GM12878 (cell line): ENCODE measurements around the gene TRAF5. TPM values are rescaled to one million over a fixed set of nuclear protein-coding genes. Genes with fewer than 3 reads are reported as not detected.
A peak's percentile ranks its signal among the peaks of the same experiment; 100 is the strongest.

Source experiments
- ATAC-seq: fragments of 200-7000 bp; cut with Tn5 transposase; 3 replicates; pipeline ENCODE4 v1.9.1; 2020; ENCODE audit warnings: mild to moderate bottlenecking, moderate library complexity
- BruUV-seq: library from RNA; stranded (reverse); fragments of 400-500 nt; replicated peaks from 2 replicates; lab custom pipeline; 2021; lab: Mats Ljungman, UMichigan
- CTCF ChIA-PET: fragments of 300-600 bp; sonication (Branson Sonifier 250); formaldehyde crosslinking; extraction: SDS; loops from one replicate; lab custom pipeline; 2021; ENCODE audit warnings: inconsistent platforms; lab: Yijun Ruan, JAX
- POLR2A ChIA-PET: fragments of 350-600 bp; formaldehyde crosslinking; extraction: SDS; loops from one replicate; lab custom pipeline; 2021; ENCODE audit warnings: inconsistent platforms; lab: Charles Lee
- RAD21 ChIA-PET: fragments of 300-600 bp; sonication (Branson Sonifier 250); formaldehyde crosslinking; loops from one replicate; lab custom pipeline; 2023; ENCODE audit warnings: antibody characterized with exemption; ENCODE audit not compliant: unreplicated experiment; lab: Charles Lee
- SMC1A ChIA-PET: fragments of 300-600 bp; sonication (Branson Sonifier 250); formaldehyde crosslinking; loops from one replicate; lab custom pipeline; 2023; ENCODE audit not compliant: unreplicated experiment, uncharacterized antibody; lab: Charles Lee
- DNase-seq: peaks from one replicate; pipeline ENCODE4 v3.0.0-alpha.2; 2011; ENCODE audit warnings: low read depth, low spot score
- FAIRE-seq: peaks from 3 replicates; lab custom pipeline; 2011; peaks lifted over from hg19 to GRCh38; lab: Jason Lieb, UNC
- H2AFZ ChIP-seq: 2 replicates; pipeline ENCODE4 v1.6.0; 2011; ENCODE audit warnings: low read depth, low read length, control low read depth; ENCODE audit not compliant: control insufficient read depth
- H3K27ac ChIP-seq: 2 replicates; pipeline ENCODE4 v1.5.1; 2011; ENCODE audit warnings: control low read depth; ENCODE audit not compliant: control insufficient read depth, insufficient read depth
- H3K27me3 ChIP-seq, 2 experiments: replicated peaks in 1 of 2; 2 replicates each; pipeline versions ENCODE4 v1.6.0 to v1.6.1; 2011; ENCODE audit warnings: low read length in 1 of 2; ENCODE audit not compliant: control insufficient read depth in 2 of 2, insufficient read depth in 2 of 2
- H3K36me3 ChIP-seq, 2 experiments: 2 replicates each; pipeline ENCODE4 v1.5.1; 2011; ENCODE audit warnings: low read length in 1 of 2; ENCODE audit not compliant: control insufficient read depth in 2 of 2, insufficient read depth in 2 of 2
- H3K4me1 ChIP-seq: 2 replicates; pipeline ENCODE4 v1.6.1; 2011; ENCODE audit warnings: mild to moderate bottlenecking, low read length, moderate library complexity, mixed read lengths; ENCODE audit not compliant: control insufficient read depth, insufficient read depth
- H3K4me2 ChIP-seq: 2 replicates; pipeline ENCODE4 v1.6.0; 2011; ENCODE audit warnings: control low read depth; ENCODE audit not compliant: control insufficient read depth, insufficient read depth
- H3K4me3 ChIP-seq: fragments of 200-600 bp; sonication (generic); 2 replicates; pipeline ENCODE4 v1.5.1; 2016
- H3K79me2 ChIP-seq: 2 replicates; pipeline ENCODE4 v1.6.0; 2011; ENCODE audit warnings: low read length; ENCODE audit not compliant: control insufficient read depth, insufficient read depth
- H3K9ac ChIP-seq: 2 replicates; pipeline ENCODE4 v1.8.0; 2011; ENCODE audit warnings: low read length, control low read depth, mixed read lengths; ENCODE audit not compliant: control insufficient read depth, insufficient read depth
- H3K9me3 ChIP-seq: replicated peaks from 3 replicates; pipeline ENCODE4 v1.5.1; 2011; ENCODE audit warnings: mild to moderate bottlenecking, low read length; ENCODE audit not compliant: control insufficient read depth, insufficient read depth
- H4K20me1 ChIP-seq: 2 replicates; pipeline ENCODE4 v1.6.0; 2011; ENCODE audit not compliant: control insufficient read depth, insufficient read depth
- CEBPB ChIP-seq, 2 experiments: fragments of 150-350 bp in 1 of 2; IDR thresholded peaks; 2 replicates each; pipeline ENCODE4 v1.6.1; 2012 to 2014; ENCODE audit warnings: low read depth in 2 of 2, low read length in 2 of 2, borderline replicate concordance in 1 of 2, inconsistent platforms in 1 of 2
- CUX1 ChIP-seq: IDR thresholded peaks from 2 replicates; pipeline ENCODE4 v1.6.1; 2012; ENCODE audit warnings: improper control_type of control experiment, low read depth, low read length; ENCODE audit not compliant: insufficient replicate concordance
- GABPA ChIP-seq: IDR thresholded peaks from 2 replicates; pipeline ENCODE4 v1.6.1; 2014; ENCODE audit warnings: antibody characterized with exemption, low read depth, mild to moderate bottlenecking, inconsistent platforms
- IKZF1 ChIP-seq: fragments of 450-650 bp; conservative IDR thresholded peaks from 2 replicates; pipeline ENCODE4 v1.6.1; 2017; ENCODE audit warnings: antibody characterized with exemption, mild to moderate bottlenecking
- JUND ChIP-seq: IDR thresholded peaks from 2 replicates; pipeline ENCODE4 v1.6.1; 2012; ENCODE audit warnings: low read depth, mild to moderate bottlenecking, low read length, improper control_type of control experiment, moderate library complexity
- NFXL1 ChIP-seq: fragments of 450-650 bp; IDR thresholded peaks from 2 replicates; pipeline ENCODE4 v1.6.1; 2017; ENCODE audit warnings: antibody characterized with exemption, mild to moderate bottlenecking, borderline replicate concordance
- NKRF ChIP-seq: fragments of 450-650 bp; conservative IDR thresholded peaks from 2 replicates; pipeline ENCODE4 v1.6.1; 2017; ENCODE audit warnings: mild to moderate bottlenecking, moderate library complexity
- PML ChIP-seq: IDR thresholded peaks from 2 replicates; pipeline ENCODE4 v1.6.1; 2012; ENCODE audit warnings: low read length, inconsistent platforms
- POLR2AphosphoS2 ChIP-seq: IDR thresholded peaks from 2 replicates; pipeline ENCODE4 v1.6.1; 2011; ENCODE audit warnings: low read depth, mild to moderate bottlenecking, low read length, improper control_type of control experiment, moderate library complexity
- SMAD1 ChIP-seq: fragments of 450-650 bp; IDR thresholded peaks from 2 replicates; pipeline ENCODE4 v1.6.1; 2018; ENCODE audit warnings: mild to moderate bottlenecking, low read depth; ENCODE audit not compliant: partially characterized antibody
- SREBF1 ChIP-seq: IDR thresholded peaks from 2 replicates; pipeline ENCODE4 v1.6.1; 2012; ENCODE audit warnings: mild to moderate bottlenecking, low read length
- STAT3 ChIP-seq: IDR thresholded peaks from 2 replicates; pipeline ENCODE4 v1.6.1; 2011; ENCODE audit warnings: low read depth, low read length, improper control_type of control experiment
- TARDBP ChIP-seq: IDR thresholded peaks from 2 replicates; pipeline ENCODE4 v1.6.1; 2016; ENCODE audit warnings: borderline replicate concordance
- USF1 ChIP-seq: IDR thresholded peaks from 2 replicates; pipeline ENCODE4 v1.6.1; 2011; ENCODE audit warnings: borderline replicate concordance, low read depth, mild to moderate bottlenecking, moderate library complexity, mixed read lengths, low read length; ENCODE audit not compliant: insufficient read depth; ENCODE audit errors: extremely low read length
- ZBED1 ChIP-seq: IDR thresholded peaks from 2 replicates; pipeline ENCODE4 v1.6.1; 2016; ENCODE audit warnings: borderline replicate concordance
- ZNF207 ChIP-seq: fragments of 450-650 bp; IDR thresholded peaks from 2 replicates; pipeline ENCODE4 v1.6.1; 2014; ENCODE audit warnings: antibody characterized with exemption, mild to moderate bottlenecking, borderline replicate concordance
- WGBS: methylation state at CpG from one replicate; pipeline ENCODE4 v1.1.6; 2016; ENCODE audit warnings: low lambda C conversion rate; ENCODE audit not compliant: insufficient replicate concordance, insufficient coverage; ENCODE audit errors: missing lambda C conversion rate; 5-methylcytosine and 5-hydroxymethylcytosine counted together
- in situ Hi-C: fragments of 300-500 bp; cut with MboI; formaldehyde crosslinking; loops from 9 replicates; pipeline ENCODE4 v1.14.3; 2018; ENCODE audit warnings: mixed read lengths
- intact Hi-C: fragments of 100-400 bp; cut with micrococcal nuclease; formaldehyde crosslinking; loops from one replicate; pipeline ENCODE4 v1.14.2; 2022; ENCODE audit not compliant: unreplicated experiment
- polyA plus RNA-seq, 11 experiments: library from polyadenylated mRNA; depleted of rRNA in 4 of 11; unstranded in 6 of 11; stranded (reverse) in 5 of 11; fragments of >200 nt; fragmentation: Nextera tagmentation in 4 of 11; fragmentation: Illumina TruSeq in 1 of 11; extraction: Ambion mirVana in 4 of 11; extraction: Trizol in 1 of 11; gene quantifications; 1 replicate in 1 of 11; 2 replicates in 10 of 11; pipeline versions ENCODE4 v1.2.1 to v1.2.3, GENCODE V29; 2011 to 2016; ENCODE audit warnings: inconsistent platforms in 2 of 11, missing spikeins in 2 of 11, low read depth in 1 of 11
- total RNA-seq, 4 experiments: library from RNA; depleted of rRNA in 3 of 4; stranded (reverse); fragments of >200 nt in 3 of 4; fragmentation: Illumina TruSeq in 1 of 4; extraction: Trizol in 1 of 4; gene quantifications; 2 replicates each; pipeline versions ENCODE4 v1.2.1 to v1.2.3, GENCODE V29; 2013 to 2021

TRAF5 gene
- total and polyA plus RNA-seq, 10 of the 15 experiments (the other 5 are each of a cell fraction or from before 2014, with no cell fraction given) = 10.6 to 36.5 (median 26.3) TPM

GRCh38 chr1:211369640-211370039 is 43.0 kb downstream of the TRAF5 start:
- FAIRE-seq = peak; percentile 41
- Histone ChIP-seq H4K20me1 (no peaks in the 10 kb centered on the region), H3K36me3 (peaks cover 3 to 16% of the 10 kb centered on the region in 2 experiments; a peak in 2 of 4 replicates), H3K27ac (no peak overlapping the region), H3K9me3 (no peaks in the 10 kb centered on the region), H3K27me3 (no peaks in the 10 kb centered on the region), H3K9ac (no peak overlapping the region), H3K4me2 (no peak overlapping the region), H3K79me2 (no peaks in the 10 kb centered on the region), H3K4me1 (no peaks in the 10 kb centered on the region), H2AFZ (no peak overlapping the region), H3K4me3 (no peak overlapping the region)
- POLR2A ChIA-PET = no interaction called here
- RAD21 ChIA-PET = no interaction called here
- BruUV-seq = no TSS peak
- 88% methylated on average over 9 of the region's 9 CpGs for WGBS
- TF ChIP-seq PML (no peak), SREBF1 (no peak), SMAD1 (no peak), STAT3 (no peak), IKZF1 (no peak), NFXL1 (no peak), JUND (no peak), GABPA (no peak), USF1 (no peak), CEBPB (IDR thresholded peaks at IDR 0.05; ENCODE audit: borderline replicate concordance in 1 of 2, low read depth in 2 of 2, low read length in 2 of 2) (no peak), ZNF207 (no peak), CUX1 (no peak), TARDBP (no peak), ZBED1 (no peak), NKRF (no peak), POLR2AphosphoS2 (no peak)
- SMC1A ChIA-PET = no interaction called here
- intact Hi-C loops (no loop called here), in situ Hi-C loops (no loop called here)
- CTCF ChIA-PET = no interaction called here
- ATAC-seq = no peak
- no peak for DNase-seq
